ENCODE data around the gene CDH4. TPM values are rescaled to one million over a fixed set of nuclear protein-coding genes. Genes with fewer than 3 reads are reported as not detected.

The CDH4 gene
- total and polyA plus RNA-seq, 2 of the 8 experiments (the other 6 are each of a cell fraction or from before 2014, with no cell fraction given), result 4.3 to 7.9 TPM

GRCh38 chr20:61896058-61896961 is 644.2 kb downstream of the CDH4 start (continued):
- TF ChIP-seq RAD21 (IDR thresholded peaks at IDR 0.05 in 1 of 2, conservative IDR thresholded peaks at IDR 0.05 in 1 of 2; ENCODE audit: low read depth in 2 of 2, low read length in 2 of 2) (peak; percentile 85 to 90), CTBP2 (IDR thresholded peaks at IDR 0.05; ENCODE audit: borderline replicate concordance, insufficient read depth, insufficient read length, low read length) (no peak), CHD1 (IDR thresholded peaks at IDR 0.05; ENCODE audit: low read depth, low read length) (no peak), CEBPB (IDR thresholded peaks at IDR 0.05; ENCODE audit: low read depth, low read length) (no peak), KDM1A (IDR thresholded peaks at IDR 0.05; ENCODE audit: borderline replicate concordance, low read length) (no peak), TCF12 (IDR thresholded peaks at IDR 0.05; ENCODE audit: low read depth, low read length) (0 out of 2 replicates have a peak, but pooled peaks have one; percentile 60)

Data from H1 (cell line).